H1 (cell line): Measurements from ENCODE around the gene DGUOK. TPM values are rescaled to one million over a fixed set of nuclear protein-coding genes. Genes with fewer than 3 reads are reported as not detected.

ENCODE experiments used
- BRCA1 ChIP-seq: IDR thresholded peaks from 2 replicates; pipeline ENCODE4 v1.6.1; 2012; ENCODE audit warnings: low read depth, low read length, improper control_type of control experiment
- CBX8 ChIP-seq: fragments of 300-800, 300-1000 bp; sonication (generic); IDR thresholded peaks from 2 replicates; pipeline ENCODE4 v1.7.1; 2016; ENCODE audit warnings: low read depth, low read length, borderline replicate concordance
- CHD1 ChIP-seq: IDR thresholded peaks from 2 replicates; pipeline ENCODE4 v1.6.1; 2012; ENCODE audit warnings: low read depth, low read length, improper control_type of control experiment
- CHD2 ChIP-seq: IDR thresholded peaks from 2 replicates; pipeline ENCODE4 v1.6.1; 2012; ENCODE audit warnings: low read length, improper control_type of control experiment
- GABPA ChIP-seq: IDR thresholded peaks from 2 replicates; pipeline ENCODE4 v1.6.1; 2011; ENCODE audit warnings: mild to moderate bottlenecking, low read length, moderate library complexity, borderline replicate concordance; ENCODE audit not compliant: insufficient read depth
- GTF2F1 ChIP-seq: IDR thresholded peaks from 2 replicates; pipeline ENCODE4 v1.6.1; 2012; ENCODE audit warnings: low read depth, low read length, improper control_type of control experiment, borderline replicate concordance
- HDAC2 ChIP-seq, 2 experiments: fragments of 300-600 bp in 1 of 2; sonication (generic) in 1 of 2; IDR thresholded peaks; 2 replicates each; pipeline ENCODE4 v1.6.1; 2011 to 2012; ENCODE audit warnings: low read depth in 2 of 2, low read length in 2 of 2, mild to moderate bottlenecking in 2 of 2, moderate library complexity in 2 of 2, borderline replicate concordance in 1 of 2, inconsistent platforms in 1 of 2
- HDAC6 ChIP-seq: IDR thresholded peaks from one replicate; pipeline ENCODE4 v1.7.1; 2012; ENCODE audit warnings: low read depth, mild to moderate bottlenecking, inconsistent platforms, low read length, moderate library complexity
- JUN ChIP-seq: IDR thresholded peaks from 2 replicates; pipeline ENCODE4 v1.6.1; 2011; ENCODE audit warnings: low read depth, mild to moderate bottlenecking, improper control_type of control experiment, low read length
- JUND ChIP-seq: IDR thresholded peaks from 2 replicates; pipeline ENCODE4 v1.6.1; 2011; ENCODE audit warnings: mild to moderate bottlenecking, improper control_type of control experiment, low read length
- KDM5A ChIP-seq: fragments of 200-600 bp; IDR thresholded peaks from 2 replicates; pipeline ENCODE4 v1.7.1; 2012; ENCODE audit warnings: mild to moderate bottlenecking, low read length, inconsistent platforms, mixed read lengths
- POU5F1 ChIP-seq: IDR thresholded peaks from 2 replicates; pipeline ENCODE4 v1.6.1; 2011; ENCODE audit warnings: low read depth, mild to moderate bottlenecking, low read length, moderate library complexity
- SRF ChIP-seq: IDR thresholded peaks from 2 replicates; pipeline ENCODE4 v1.6.1; 2011; ENCODE audit warnings: mild to moderate bottlenecking, low read depth, low read length, moderate library complexity
- TBP ChIP-seq: IDR thresholded peaks from 2 replicates; pipeline ENCODE4 v1.6.1; 2011; ENCODE audit warnings: low read depth, low read length, improper control_type of control experiment
- YY1 ChIP-seq: IDR thresholded peaks from 2 replicates; pipeline ENCODE4 v1.6.1; 2011; ENCODE audit warnings: low read depth, mild to moderate bottlenecking, low read length
- polyA plus RNA-seq, 7 experiments: library from polyadenylated mRNA; depleted of rRNA in 3 of 7; stranded (reverse) in 5 of 7; unstranded in 2 of 7; fragments of >200 nt in 5 of 7; fragments of 200-250 nt in 2 of 7; gene quantifications; 1 replicate in 5 of 7; 2 replicates in 1 of 7; 4 replicates in 1 of 7; pipeline versions ENCODE4 v1.2.1 to v1.2.3, GENCODE V29; 2011 to 2013; ENCODE audit warnings: missing spikeins in 2 of 7, mixed read lengths in 2 of 7
- total RNA-seq: library from RNA; stranded (reverse); fragmentation: NEBNext Ultra II Directional; extraction: Animal tissue kit (Norgen Biotek cat#: 25700); gene quantifications from 2 replicates; pipeline ENCODE4 v1.2.1, GENCODE V29; 2021
- TF ChIP-seq, protein P1 (sequence below): IDR thresholded peaks from 2 replicates; pipeline ENCODE4 v1.6.1; 2012; ENCODE audit warnings: low read length, inconsistent platforms

DGUOK gene
- total and polyA plus RNA-seq, 2 of the 8 experiments (the other 6 are each of a cell fraction or from before 2014, with no cell fraction given): 110 to 168 TPM

DNA sequence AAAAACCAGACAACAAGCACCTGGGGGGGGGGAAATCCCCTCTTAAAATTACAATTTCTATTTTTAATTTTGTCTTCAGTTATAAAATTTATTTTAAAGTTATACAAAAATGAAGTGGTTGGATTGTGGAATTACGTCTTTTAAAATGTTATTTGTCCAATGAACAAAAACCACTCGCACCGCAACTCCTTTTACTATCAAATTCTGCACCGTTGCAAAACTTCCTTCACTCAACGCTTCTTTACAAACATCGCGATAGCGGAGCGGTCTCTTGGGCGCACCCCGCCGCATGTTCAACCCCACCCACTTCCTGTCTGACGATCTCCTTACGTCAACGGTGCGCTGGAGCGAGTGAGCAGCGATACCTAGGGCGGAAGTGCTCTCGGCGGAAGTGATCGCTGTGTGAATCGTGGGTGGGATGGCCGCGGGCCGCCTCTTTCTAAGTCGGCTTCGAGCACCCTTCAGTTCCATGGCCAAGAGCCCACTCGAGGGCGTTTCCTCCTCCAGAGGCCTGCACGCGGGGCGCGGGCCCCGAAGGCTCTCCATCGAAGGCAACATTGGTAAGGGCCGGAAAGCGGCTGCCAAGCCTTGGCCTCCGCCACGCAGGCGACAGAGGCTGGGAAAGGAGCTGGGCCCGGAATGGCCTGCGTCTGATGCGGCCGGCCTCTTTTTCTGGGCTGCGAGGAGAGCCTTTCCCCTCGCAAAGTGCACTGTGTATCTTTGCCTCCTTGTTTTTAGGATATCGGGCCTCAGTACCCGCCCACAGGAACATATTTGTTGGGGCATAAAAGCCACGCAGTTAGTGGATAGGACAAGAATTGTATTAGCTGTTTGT, at the start of gene DGUOK (continued):
- TF ChIP-seq YY1 (peak; percentile 82), CHD1 (no peak), JUN (no peak), CBX8 (no peak), GTF2F1 (peak; percentile 29; the same call in 1 of the 2 replicates), BRCA1 (peak; percentile 87), KDM5A (peak; percentile 77), GABPA (peak; percentile 73; the same call in 1 of the 2 replicates), SRF (no peak), TBP (peak; percentile 86), CHD2 (peak; percentile 98), HDAC2 (IDR thresholded peaks at IDR 0.05; ENCODE audit: borderline replicate concordance in 1 of 2, low read depth in 2 of 2, low read length in 2 of 2) (0 out of 4 replicates have a peak, but pooled peaks of 1 of the 2 experiments have one; percentile 53), POU5F1 (no peak), JUND (peak; percentile 38; the same call in 1 of the 2 replicates), HDAC6 (no peak)
- TF ChIP-seq, protein P1, sequence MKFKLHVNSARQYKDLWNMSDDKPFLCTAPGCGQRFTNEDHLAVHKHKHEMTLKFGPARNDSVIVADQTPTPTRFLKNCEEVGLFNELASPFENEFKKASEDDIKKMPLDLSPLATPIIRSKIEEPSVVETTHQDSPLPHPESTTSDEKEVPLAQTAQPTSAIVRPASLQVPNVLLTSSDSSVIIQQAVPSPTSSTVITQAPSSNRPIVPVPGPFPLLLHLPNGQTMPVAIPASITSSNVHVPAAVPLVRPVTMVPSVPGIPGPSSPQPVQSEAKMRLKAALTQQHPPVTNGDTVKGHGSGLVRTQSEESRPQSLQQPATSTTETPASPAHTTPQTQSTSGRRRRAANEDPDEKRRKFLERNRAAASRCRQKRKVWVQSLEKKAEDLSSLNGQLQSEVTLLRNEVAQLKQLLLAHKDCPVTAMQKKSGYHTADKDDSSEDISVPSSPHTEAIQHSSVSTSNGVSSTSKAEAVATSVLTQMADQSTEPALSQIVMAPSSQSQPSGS: peak; percentile 86; the same call in 1 of the 2 replicates
